COLO668 (cell line): ENCODE results near the gene AATK.

Experiments used
- DNase-seq: peaks from one replicate; lab custom pipeline; 2025; ENCODE audit not compliant: unreplicated experiment; lab: John Stamatoyannopoulos, UW

The AATK gene

GRCh38 chr17:81097134-81097942 lies 68.7 kb downstream of the AATK start:
- no peak for DNase-seq

GRCh38 chr17:81096741-81097133 lies 69.3 kb downstream of the AATK start:
- DNase-seq = no peak

- peak; percentile 57 for DNase-seq
Observed at GRCh38 chr17:81095383-81095762, 70.6 kb downstream of the AATK start.

GRCh38 chr17:81094509-81095382 lies 71.3 kb downstream of the AATK start:
- DNase-seq = peak; percentile 87

- DNase-seq = no peak
Observed at GRCh38 chr17:81093619-81094508, 72.2 kb downstream of the AATK start.

- DNase-seq = no peak
Observed at GRCh38 chr17:81092518-81093095, 73.4 kb downstream of the AATK start.

GRCh38 chr17:81091774-81092517 lies 74.1 kb downstream of the AATK start:
- DNase-seq = no peak

GRCh38 chr17:81091154-81091553 lies 74.9 kb downstream of the AATK start:
- DNase-seq = no peak

- peak; percentile 6 for DNase-seq
Observed at GRCh38 chr17:81090361-81091136, 75.5 kb downstream of the AATK start.

GRCh38 chr17:81086789-81087551 lies 79.1 kb downstream of the AATK start:
- DNase-seq = peak; percentile 16

- no peak for DNase-seq
Observed at GRCh38 chr17:81085420-81085911, 80.6 kb downstream of the AATK start.

GRCh38 chr17:81084680-81085419 lies 81.2 kb downstream of the AATK start:
- no peak for DNase-seq

GRCh38 chr17:81083125-81083765 lies 82.8 kb downstream of the AATK start:
- no peak for DNase-seq

- DNase-seq = no peak
Observed at GRCh38 chr17:81082177-81083073, 83.6 kb downstream of the AATK start.

- DNase-seq = no peak
Observed at GRCh38 chr17:81081222-81082176, 84.5 kb downstream of the AATK start.
